Mesendoderm (in vitro differentiated cells): ENCODE results near the gene MGST3.
A peak's percentile ranks its signal among the peaks of the same experiment; 100 is the strongest.
"Not testable (repeated sequence)": the region's sequence is repeated elsewhere in the genome, so short reads cannot be mapped to it uniquely, and the experiment has no call there.

Source experiments
- DNase-seq: peaks from one replicate; pipeline ENCODE4 v3.0.0; 2013
- H2AK5ac ChIP-seq: 2 replicates; pipeline ENCODE4 v1.6.1; 2013; ENCODE audit warnings: low read length, inconsistent platforms
- H2BK120ac ChIP-seq: 2 replicates; pipeline ENCODE4 v1.6.1; 2013; ENCODE audit warnings: low read depth, mild to moderate bottlenecking, low read length, moderate library complexity, mixed read lengths
- H2BK15ac ChIP-seq: replicated peaks from 2 replicates; pipeline ENCODE4 v1.6.1; 2013; ENCODE audit warnings: low read depth, mild to moderate bottlenecking, moderate library complexity
- H2BK5ac ChIP-seq: 2 replicates; pipeline ENCODE4 v1.6.1; 2013; ENCODE audit warnings: low read length, inconsistent platforms
- H3K18ac ChIP-seq: 2 replicates; pipeline ENCODE4 v1.6.1; 2013; ENCODE audit warnings: mild to moderate bottlenecking, low read length, mixed read lengths
- H3K23ac ChIP-seq: one replicate; pipeline ENCODE4 v1.6.1; 2013; ENCODE audit warnings: low read length
- H3K27ac ChIP-seq: 2 replicates; pipeline ENCODE4 v1.5.1; 2013; ENCODE audit warnings: low read depth, mild to moderate bottlenecking, inconsistent platforms, low read length, moderate library complexity
- H3K27me3 ChIP-seq: 2 replicates; pipeline ENCODE4 v1.6.1; 2013; ENCODE audit warnings: low read length, control low read depth, mild to moderate bottlenecking, inconsistent platforms; ENCODE audit not compliant: insufficient read depth, poor library complexity
- H3K36me3 ChIP-seq: 2 replicates; pipeline ENCODE4 v1.6.1; 2013; ENCODE audit warnings: low read length, inconsistent platforms; ENCODE audit not compliant: control insufficient read depth, insufficient read depth
- H3K4ac ChIP-seq: one replicate; pipeline ENCODE4 v1.6.1; 2013; ENCODE audit warnings: low read depth, mild to moderate bottlenecking, low read length, moderate library complexity
- H3K4me1 ChIP-seq: 2 replicates; pipeline ENCODE4 v1.6.1; 2013; ENCODE audit warnings: low read depth, low read length, inconsistent platforms; ENCODE audit not compliant: control insufficient read depth
- H3K4me2 ChIP-seq: 2 replicates; pipeline ENCODE4 v1.6.1; 2013; ENCODE audit warnings: low read length
- H3K4me3 ChIP-seq: 2 replicates; pipeline ENCODE4 v1.5.1; 2013; ENCODE audit warnings: mild to moderate bottlenecking, low read length
- H3K56ac ChIP-seq: one replicate; pipeline ENCODE4 v1.6.1; 2013; ENCODE audit warnings: low read length
- H3K79me1 ChIP-seq: 2 replicates; pipeline ENCODE4 v1.6.1; 2013; ENCODE audit warnings: low read length, inconsistent platforms
- H3K79me2 ChIP-seq: 2 replicates; pipeline ENCODE4 v1.6.1; 2013; ENCODE audit warnings: mild to moderate bottlenecking, low read length; ENCODE audit not compliant: control insufficient read depth, insufficient read depth
- H3K9ac ChIP-seq: 2 replicates; pipeline ENCODE4 v1.6.1; 2013; ENCODE audit warnings: low read length, inconsistent platforms
- H4K5ac ChIP-seq: one replicate; pipeline ENCODE4 v1.6.1; 2013; ENCODE audit warnings: low read length
- H4K8ac ChIP-seq: one replicate; pipeline ENCODE4 v1.6.1; 2013; ENCODE audit warnings: low read depth, mild to moderate bottlenecking, control low read depth, low read length, moderate library complexity
- WGBS: extraction: QIAGEN DNeasy Blood & Tissue Kit; methylation state at CpG from one replicate; pipeline ENCODE4 v1.1.7; 2013; ENCODE audit warnings: low lambda C conversion rate, missing lambda C conversion rate; ENCODE audit not compliant: insufficient coverage; ENCODE audit errors: extremely low coverage; 5-methylcytosine and 5-hydroxymethylcytosine counted together

The MGST3 gene

DNA sequence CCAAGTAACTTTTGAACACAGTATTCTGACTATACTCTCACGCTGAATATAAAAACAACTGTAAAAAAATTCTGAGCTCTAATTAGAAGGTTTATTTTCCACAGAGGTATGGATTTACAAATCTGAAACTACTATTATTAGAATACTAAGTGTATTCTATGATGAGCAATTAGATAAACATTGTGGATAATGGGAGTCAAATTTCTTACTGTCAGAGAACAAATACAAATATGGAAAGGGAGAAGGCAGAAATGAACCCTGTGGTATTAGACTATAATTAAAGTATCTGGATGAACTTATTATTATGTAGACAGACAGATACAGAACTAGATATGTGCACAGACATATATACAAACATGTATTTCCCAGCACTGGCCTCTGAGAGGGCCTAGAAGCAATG lies 44.8 kb downstream of the MGST3 start:
- H2BK5ac ChIP-seq, result no peak overlapping the region
- H4K5ac ChIP-seq, result no peak overlapping the region
- no peak overlapping the region for H3K4ac ChIP-seq
- WGBS, result no CpG with 5 or more reads among the region's 1 CpG
- no peak overlapping the region for H3K18ac ChIP-seq
- H3K27ac ChIP-seq, result no peak overlapping the region
- H3K4me3 ChIP-seq, result no peak overlapping the region
- H2AK5ac ChIP-seq, result no peak overlapping the region
- no peaks in the 10 kb centered on the region for H3K4me1 ChIP-seq
- DNase-seq, result no peak
- H3K79me2 ChIP-seq, result no peaks in the 10 kb centered on the region
- H4K8ac ChIP-seq, result no peak overlapping the region
- no peak overlapping the region for H3K23ac ChIP-seq
- H3K36me3 ChIP-seq, result peaks cover 2% of the 10 kb centered on the region
- H2BK120ac ChIP-seq, result no peak overlapping the region
- H3K56ac ChIP-seq, result no peak overlapping the region
- no peak overlapping the region for H3K4me2 ChIP-seq
- H2BK15ac ChIP-seq, result no peak overlapping the region
- H3K79me1 ChIP-seq, result no peaks in the 10 kb centered on the region
- no peak overlapping the region for H3K9ac ChIP-seq
- no peaks in the 10 kb centered on the region for H3K27me3 ChIP-seq

DNA sequence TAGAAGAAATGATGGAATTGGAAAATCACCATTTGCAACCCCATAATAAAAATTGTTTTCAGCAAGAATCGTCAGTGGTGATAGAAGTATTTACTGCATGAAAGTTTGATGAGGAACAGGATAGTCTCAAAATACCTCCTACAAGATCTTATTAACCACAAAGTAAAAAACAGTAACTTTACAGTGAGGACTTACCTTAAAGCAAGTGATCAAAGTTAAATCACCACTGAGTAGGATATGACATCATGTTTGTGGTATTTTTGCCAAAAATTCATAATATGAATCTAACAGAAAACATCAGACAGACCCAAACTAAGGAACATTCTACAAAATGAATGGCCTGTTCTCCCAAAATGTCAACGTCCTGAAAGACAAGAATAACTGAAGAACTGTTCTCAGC lies 47.5 kb downstream of the MGST3 start:
- H3K4me1 ChIP-seq, result no peaks in the 10 kb centered on the region
- H3K79me2 ChIP-seq, result no peaks in the 10 kb centered on the region
- no peak overlapping the region for H3K4ac ChIP-seq
- H3K23ac ChIP-seq, result no peak overlapping the region
- H2BK120ac ChIP-seq, result no peak overlapping the region
- H3K18ac ChIP-seq, result no peak overlapping the region
- no peak overlapping the region for H3K56ac ChIP-seq
- no peak overlapping the region for H2BK5ac ChIP-seq
- no peak overlapping the region for H3K4me2 ChIP-seq
- H3K36me3 ChIP-seq, result peaks cover 5% of the 10 kb centered on the region
- no peak overlapping the region for H3K9ac ChIP-seq
- H4K8ac ChIP-seq, result no peak overlapping the region
- no peak overlapping the region for H2BK15ac ChIP-seq
- no peak overlapping the region for H2AK5ac ChIP-seq
- H3K27ac ChIP-seq, result no peak overlapping the region
- no peaks in the 10 kb centered on the region for H3K27me3 ChIP-seq
- no peaks in the 10 kb centered on the region for H3K79me1 ChIP-seq
- DNase-seq, result no peak
- H3K4me3 ChIP-seq, result no peak overlapping the region
- H4K5ac ChIP-seq, result no peak overlapping the region
- no CpG with 5 or more reads among the region's 2 CpGs for WGBS

DNA sequence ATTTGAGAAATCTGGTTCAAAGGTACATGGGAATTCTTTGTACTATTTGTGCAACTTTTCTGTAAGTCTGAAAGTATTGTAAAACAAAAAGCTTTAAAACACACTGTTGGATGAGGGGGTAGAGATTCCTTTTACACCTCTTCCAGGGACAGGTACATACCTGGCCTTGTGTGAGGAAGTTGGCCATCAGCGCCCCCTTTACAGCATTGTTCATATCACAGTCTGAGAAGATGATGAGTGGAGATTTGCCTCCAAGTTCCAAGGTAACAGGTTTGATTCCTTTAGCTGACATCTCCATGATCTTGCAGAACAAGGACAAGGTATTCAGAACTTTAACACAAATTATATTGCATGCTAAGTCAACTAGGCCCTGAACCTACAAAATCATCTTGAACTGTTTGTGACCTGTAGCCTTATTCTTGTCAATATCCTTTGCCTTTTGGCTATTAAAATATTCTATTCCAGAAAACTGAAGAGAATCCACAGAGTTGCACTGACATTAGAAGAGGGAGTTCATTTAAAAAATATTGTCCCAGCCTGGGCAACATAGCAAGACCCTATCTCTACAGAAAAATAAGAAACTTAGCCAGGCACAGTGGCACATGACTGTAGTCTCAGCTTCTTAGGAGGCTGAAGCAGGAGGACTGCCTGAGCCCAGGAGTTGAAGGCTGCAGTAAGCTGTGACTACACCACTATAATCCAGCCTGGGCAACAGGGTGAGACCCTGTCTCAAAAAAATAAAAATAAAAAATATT lies 48.4 kb downstream of the MGST3 start:
- Histone ChIP-seq H3K4ac (no peak overlapping the region), H4K8ac (no peak overlapping the region), H3K23ac (no peak overlapping the region), H3K36me3 (peaks cover 5% of the 10 kb centered on the region), H3K4me3 (no peak overlapping the region), H3K18ac (no peak overlapping the region), H4K5ac (no peak overlapping the region), H3K4me2 (no peak overlapping the region), H3K56ac (no peak overlapping the region), H2BK120ac (no peak overlapping the region), H3K79me2 (no peaks in the 10 kb centered on the region), H3K27me3 (no peaks in the 10 kb centered on the region), H2BK15ac (no peak overlapping the region), H2BK5ac (no peak overlapping the region), H3K4me1 (no peaks in the 10 kb centered on the region), H3K9ac (no peak overlapping the region), H3K27ac (no peak overlapping the region), H3K79me1 (no peaks in the 10 kb centered on the region), H2AK5ac (no peak overlapping the region)
- no CpG with 5 or more reads among the region's 1 CpG for WGBS
- peak; percentile 30 for DNase-seq

DNA sequence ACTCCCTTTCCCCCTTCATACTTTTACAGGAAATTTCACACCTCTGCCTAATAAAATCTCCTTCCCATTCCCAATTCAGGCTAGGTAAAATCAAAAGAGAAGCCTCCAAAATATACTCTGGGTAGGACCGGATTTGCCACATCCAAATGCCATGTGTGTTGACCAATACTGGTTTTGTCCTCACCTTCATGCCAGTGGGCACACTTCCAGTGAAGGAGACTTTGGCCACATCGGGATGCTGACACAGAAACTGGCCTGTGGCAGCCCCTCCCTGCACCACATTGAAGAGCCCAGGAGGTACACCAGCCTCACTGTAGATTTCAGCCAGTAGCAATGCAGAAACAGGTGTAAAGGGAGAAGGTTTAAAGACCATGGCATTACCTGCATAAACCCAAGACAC lies 49.3 kb downstream of the MGST3 start:
- no peaks in the 10 kb centered on the region for H3K4me1 ChIP-seq
- no peak overlapping the region for H3K56ac ChIP-seq
- no peak overlapping the region for H2BK5ac ChIP-seq
- no peak overlapping the region for H3K4me3 ChIP-seq
- WGBS, result no CpG with 5 or more reads among the region's 2 CpGs
- no peak overlapping the region for H3K4ac ChIP-seq
- H2AK5ac ChIP-seq, result no peak overlapping the region
- no peak overlapping the region for H3K23ac ChIP-seq
- no peak overlapping the region for H3K27ac ChIP-seq
- no peak overlapping the region for H3K4me2 ChIP-seq
- H3K79me1 ChIP-seq, result no peaks in the 10 kb centered on the region
- no peak overlapping the region for H3K9ac ChIP-seq
- no peaks in the 10 kb centered on the region for H3K27me3 ChIP-seq
- H4K8ac ChIP-seq, result no peak overlapping the region
- no peak overlapping the region for H4K5ac ChIP-seq
- no peak for DNase-seq
- H2BK15ac ChIP-seq, result no peak overlapping the region
- H3K79me2 ChIP-seq, result no peaks in the 10 kb centered on the region
- peaks cover 5% of the 10 kb centered on the region for H3K36me3 ChIP-seq
- no peak overlapping the region for H3K18ac ChIP-seq
- no peak overlapping the region for H2BK120ac ChIP-seq

DNA sequence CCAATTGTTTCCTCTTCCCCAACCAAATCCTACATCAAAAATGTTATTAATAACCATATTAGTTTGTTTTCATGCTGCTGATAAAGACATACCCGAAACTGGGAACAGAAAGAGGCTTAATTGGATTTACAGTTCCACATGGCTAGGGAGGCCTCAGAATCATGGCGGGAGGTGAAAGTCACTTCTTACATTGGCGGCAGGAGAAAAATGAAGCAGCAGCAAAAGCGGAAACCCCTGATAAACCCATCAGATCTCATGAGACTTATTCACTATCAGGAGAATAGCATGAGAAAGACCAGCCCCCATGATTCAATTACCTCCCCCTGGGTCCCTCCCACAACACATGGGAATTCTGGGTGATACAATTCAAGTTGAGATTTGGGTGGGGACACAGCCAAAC lies 49.7 kb downstream of the MGST3 start:
- H2BK120ac ChIP-seq, H4K5ac ChIP-seq, H3K4me1 ChIP-seq, H3K4me2 ChIP-seq, H2BK15ac ChIP-seq, H3K9ac ChIP-seq, H3K27ac ChIP-seq, H3K23ac ChIP-seq, H3K27me3 ChIP-seq, H2BK5ac ChIP-seq, DNase-seq, H3K4ac ChIP-seq, H3K36me3 ChIP-seq, H4K8ac ChIP-seq, H3K18ac ChIP-seq, H3K79me1 ChIP-seq, H3K4me3 ChIP-seq, H3K79me2 ChIP-seq, H2AK5ac ChIP-seq, H3K56ac ChIP-seq: not testable (repeated sequence)
- no CpG with 5 or more reads among the region's 4 CpGs for WGBS
